ENCODE data around the gene FAM20A.

The FAM20A gene

DNA sequence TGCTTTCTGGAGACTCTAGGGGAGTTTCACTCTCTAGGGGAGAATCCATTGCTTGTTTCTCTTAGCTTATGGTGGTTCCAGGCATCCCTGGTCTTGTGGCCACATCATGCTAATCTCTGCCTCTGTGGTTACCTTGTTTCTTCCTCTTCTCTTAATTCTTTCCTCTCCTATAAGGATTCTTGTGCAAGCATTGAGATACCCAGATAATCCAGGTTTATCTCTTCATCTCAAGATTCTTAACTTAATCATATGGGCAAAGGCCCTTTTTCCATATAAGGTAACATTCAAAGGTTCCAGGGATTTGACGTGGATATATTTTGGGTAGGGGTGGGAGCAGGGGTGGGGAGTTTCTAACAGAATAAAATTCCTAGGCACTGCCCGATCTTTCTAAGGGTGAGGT, 32.6 kb downstream of the FAM20A start:
- no peaks in the 10 kb centered on the region for H3K4me1 ChIP-seq
- no peak for DNase-seq
- peaks cover 10% of the 10 kb centered on the region for H3K27me3 ChIP-seq
- TF ChIP-seq, protein P1, sequence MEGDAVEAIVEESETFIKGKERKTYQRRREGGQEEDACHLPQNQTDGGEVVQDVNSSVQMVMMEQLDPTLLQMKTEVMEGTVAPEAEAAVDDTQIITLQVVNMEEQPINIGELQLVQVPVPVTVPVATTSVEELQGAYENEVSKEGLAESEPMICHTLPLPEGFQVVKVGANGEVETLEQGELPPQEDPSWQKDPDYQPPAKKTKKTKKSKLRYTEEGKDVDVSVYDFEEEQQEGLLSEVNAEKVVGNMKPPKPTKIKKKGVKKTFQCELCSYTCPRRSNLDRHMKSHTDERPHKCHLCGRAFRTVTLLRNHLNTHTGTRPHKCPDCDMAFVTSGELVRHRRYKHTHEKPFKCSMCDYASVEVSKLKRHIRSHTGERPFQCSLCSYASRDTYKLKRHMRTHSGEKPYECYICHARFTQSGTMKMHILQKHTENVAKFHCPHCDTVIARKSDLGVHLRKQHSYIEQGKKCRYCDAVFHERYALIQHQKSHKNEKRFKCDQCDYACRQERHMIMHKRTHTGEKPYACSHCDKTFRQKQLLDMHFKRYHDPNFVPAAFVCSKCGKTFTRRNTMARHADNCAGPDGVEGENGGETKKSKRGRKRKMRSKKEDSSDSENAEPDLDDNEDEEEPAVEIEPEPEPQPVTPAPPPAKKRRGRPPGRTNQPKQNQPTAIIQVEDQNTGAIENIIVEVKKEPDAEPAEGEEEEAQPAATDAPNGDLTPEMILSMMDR (IDR thresholded peaks at IDR 0.05; ENCODE audit: low read depth, low read length), result no peak
- no peaks in the 10 kb centered on the region for H3K9me3 ChIP-seq
- H3K36me3 ChIP-seq, result no peaks in the 10 kb centered on the region
- no peak overlapping the region for H3K4me3 ChIP-seq (ENCODE audit: low read depth, low read length)

DNA sequence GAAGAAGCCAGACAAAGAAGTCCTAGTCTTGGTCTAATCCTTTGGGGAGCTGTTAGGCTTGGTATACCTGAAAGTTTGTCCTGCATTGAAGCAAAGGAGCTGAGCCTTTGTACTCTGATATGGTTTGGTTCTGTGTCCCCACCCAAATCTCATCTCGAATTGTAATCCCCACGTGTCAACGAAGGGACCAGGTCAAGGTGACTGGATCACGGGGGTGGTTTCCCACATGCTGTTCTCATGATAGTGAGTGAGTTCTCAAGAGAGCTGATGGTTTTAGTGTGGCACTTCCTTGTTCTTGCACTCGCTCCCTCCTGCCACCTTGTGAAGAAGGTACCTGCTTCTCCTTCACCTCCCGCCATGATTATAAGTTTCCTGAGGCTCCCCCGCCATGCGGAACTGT, 33.6 kb downstream of the FAM20A start:
- TF ChIP-seq, protein P1 (IDR thresholded peaks at IDR 0.05; ENCODE audit: low read depth, low read length), result no peak

DNA sequence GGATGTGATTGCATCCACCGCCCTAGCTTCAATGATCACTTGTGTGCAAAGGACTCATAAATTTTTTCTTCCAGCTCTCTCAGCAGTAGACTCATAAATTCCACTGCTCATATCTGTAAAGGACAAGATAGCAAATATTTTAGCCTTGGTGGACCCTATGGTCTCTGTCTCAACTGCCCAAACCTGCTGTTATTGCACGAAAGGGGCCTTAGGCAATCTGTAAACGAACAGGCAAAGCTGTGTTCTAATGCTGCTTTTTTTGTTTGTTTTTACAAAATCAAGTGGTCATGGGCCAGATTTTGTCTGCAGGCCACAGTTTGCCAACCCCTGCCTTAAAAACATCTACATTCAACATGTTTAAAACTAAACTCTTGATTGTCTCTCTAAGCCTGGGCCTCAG, 34.1 kb downstream of the FAM20A start:
- H3K4me3 ChIP-seq (ENCODE audit: low read depth, low read length), result no peak overlapping the region
- H3K27me3 ChIP-seq, result peaks cover 12% of the 10 kb centered on the region
- no peak for DNase-seq
- TF ChIP-seq, protein P1 (IDR thresholded peaks at IDR 0.05; ENCODE audit: low read depth, low read length), result no peak
- no peaks in the 10 kb centered on the region for H3K9me3 ChIP-seq
- no peaks in the 10 kb centered on the region for H3K4me1 ChIP-seq
- H3K36me3 ChIP-seq, result no peaks in the 10 kb centered on the region

More for the DNA sequence above, 33.6 kb downstream of the FAM20A start:
- Histone ChIP-seq H3K9me3 (no peaks in the 10 kb centered on the region), H3K36me3 (no peaks in the 10 kb centered on the region), H3K27me3 (peaks cover 10% of the 10 kb centered on the region), H3K4me1 (no peaks in the 10 kb centered on the region), H3K4me3 (ENCODE audit: low read depth, low read length) (no peak overlapping the region)
- DNase-seq, result no peak

DNA sequence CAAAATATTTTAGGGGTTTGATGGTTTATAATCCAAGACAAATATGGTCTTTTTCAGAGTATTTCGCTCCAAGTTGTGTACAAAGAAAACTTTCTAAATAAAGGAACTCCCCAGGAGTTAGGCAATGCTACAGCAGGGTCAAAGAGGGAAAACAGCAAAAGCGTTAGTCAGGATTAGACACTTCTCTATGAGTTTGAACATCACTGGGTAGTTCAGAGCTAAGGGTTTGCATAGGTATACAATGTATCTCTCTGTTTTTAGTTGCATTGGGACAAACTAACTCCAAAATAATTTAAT, 34.8 kb downstream of the FAM20A start:
- H3K36me3 ChIP-seq, result no peaks in the 10 kb centered on the region
- H3K4me3 ChIP-seq (ENCODE audit: low read depth, low read length), result no peak overlapping the region
- TF ChIP-seq, protein P1 (IDR thresholded peaks at IDR 0.05; ENCODE audit: low read depth, low read length), result no peak
- no peak for DNase-seq
- H3K9me3 ChIP-seq, result no peaks in the 10 kb centered on the region
- H3K27me3 ChIP-seq, result peaks cover 15% of the 10 kb centered on the region
- no peaks in the 10 kb centered on the region for H3K4me1 ChIP-seq

DNA sequence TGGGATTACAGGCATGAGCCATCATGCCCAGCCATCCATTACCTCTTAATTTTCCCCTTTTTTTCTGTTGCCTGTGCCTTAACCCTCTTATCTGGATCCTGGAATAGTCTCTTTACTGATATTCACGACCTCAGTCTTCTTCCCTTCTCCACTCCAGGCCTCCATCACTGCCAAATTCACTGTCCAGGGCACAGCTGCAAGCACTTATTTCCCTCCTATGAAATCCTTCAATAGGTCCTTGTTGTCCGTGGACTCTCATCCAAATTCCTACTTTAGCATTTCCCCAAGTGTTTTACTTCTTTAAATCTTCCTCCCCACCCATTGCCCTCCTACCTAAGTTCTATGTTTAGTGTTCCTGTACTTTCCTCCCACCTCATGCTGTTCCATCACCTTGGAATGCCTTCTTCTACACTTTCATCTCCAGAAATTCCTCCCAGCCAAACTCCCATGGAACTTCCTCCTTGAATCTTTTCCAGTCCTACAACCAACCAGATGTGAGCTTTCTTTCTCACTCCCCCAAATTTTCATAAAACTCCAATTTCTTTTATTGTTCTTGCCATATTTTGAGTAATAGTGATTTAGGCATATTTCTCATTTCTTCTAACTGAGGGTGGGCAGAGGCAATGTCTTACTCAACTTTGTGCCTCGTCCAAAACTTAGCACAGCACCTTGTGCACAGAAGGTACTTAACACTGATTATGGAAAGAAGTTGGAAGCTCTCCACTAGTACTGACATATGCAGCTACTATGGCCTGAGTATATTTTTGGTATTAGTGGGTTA, 35.3 kb downstream of the FAM20A start:
- no peaks in the 10 kb centered on the region for H3K9me3 ChIP-seq
- no peaks in the 10 kb centered on the region for H3K36me3 ChIP-seq
- TF ChIP-seq, protein P1 (IDR thresholded peaks at IDR 0.05; ENCODE audit: low read depth, low read length), result no peak
- H3K4me3 ChIP-seq (ENCODE audit: low read depth, low read length), result no peak overlapping the region
- H3K27me3 ChIP-seq, result peaks cover 15% of the 10 kb centered on the region
- DNase-seq, result no peak
- no peaks in the 10 kb centered on the region for H3K4me1 ChIP-seq

DNA sequence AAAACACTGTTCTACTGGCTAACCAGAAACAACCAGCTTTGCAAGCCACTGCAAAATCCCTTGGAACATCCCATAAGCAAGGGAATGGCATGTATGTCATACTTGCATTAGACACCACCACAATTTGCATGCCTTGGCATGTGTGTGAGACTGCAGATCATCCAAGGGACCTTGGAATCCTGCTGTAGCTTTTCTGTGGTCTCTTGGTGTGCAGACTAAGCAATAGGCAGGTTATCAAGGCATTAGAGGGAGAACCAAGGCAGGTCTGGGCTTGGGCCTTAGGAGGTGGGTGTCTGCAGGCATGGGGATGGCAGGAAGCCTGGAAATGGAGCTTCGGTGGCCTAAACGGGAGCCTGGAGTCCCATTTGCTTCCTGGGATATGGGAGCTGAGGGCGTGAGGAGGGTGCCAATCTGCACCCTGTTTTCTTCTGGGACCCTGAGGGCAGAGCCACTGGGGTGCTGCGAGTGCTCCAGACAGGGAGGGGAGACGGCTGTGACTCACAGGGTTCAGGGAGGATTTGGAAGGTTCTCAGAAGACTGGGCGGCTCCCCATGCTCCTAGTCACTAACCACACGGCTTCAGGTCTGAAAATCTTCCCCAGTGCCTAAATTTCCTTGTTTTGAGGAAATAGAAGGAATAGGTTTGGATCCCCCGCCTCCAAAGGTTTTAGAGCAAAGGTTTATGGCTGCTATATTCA, 36.6 kb downstream of the FAM20A start:
- Histone ChIP-seq H3K4me3 (ENCODE audit: low read depth, low read length) (no peak overlapping the region), H3K9me3 (no peaks in the 10 kb centered on the region), H3K36me3 (no peaks in the 10 kb centered on the region), H3K27me3 (peaks cover 15% of the 10 kb centered on the region), H3K4me1 (no peaks in the 10 kb centered on the region)
- TF ChIP-seq, protein P1 (IDR thresholded peaks at IDR 0.05; ENCODE audit: low read depth, low read length), result no peak
- DNase-seq, result no peak

Measured in BE2C (cell line).